Liver (tissue), 3 donors: Measurements from ENCODE around the gene IL1R2.

Experiments
- ATF3 ChIP-seq: IDR thresholded peaks from 2 replicates; pipeline ENCODE4 v1.6.1; 2016; ENCODE audit warnings: antibody characterized with exemption
- CTCF ChIP-seq: fragments of 150-350 bp; IDR thresholded peaks from 2 replicates; pipeline ENCODE4 v1.5.1; 2017; ENCODE audit warnings: improper control_type of control experiment, low read depth, low read length; ENCODE audit not compliant: missing input control
- FOXA1 ChIP-seq: IDR thresholded peaks from 2 replicates; pipeline ENCODE4 v1.6.1; 2016; ENCODE audit warnings: antibody characterized with exemption
- GABPA ChIP-seq, 2 donors: IDR thresholded peaks in 1 of 2; conservative IDR thresholded peaks in 1 of 2; 2 replicates each; pipeline ENCODE4 v1.6.1; 2016; ENCODE audit warnings: antibody characterized with exemption in 2 of 2, mild to moderate bottlenecking in 1 of 2, moderate library complexity in 1 of 2
- JUND ChIP-seq, 2 donors: IDR thresholded peaks; 2 replicates each; pipeline ENCODE4 v1.6.1; 2016; ENCODE audit warnings: antibody characterized with exemption in 2 of 2
- RAD21 ChIP-seq, 2 donors: IDR thresholded peaks; 2 replicates each; pipeline ENCODE4 v1.6.1; 2016; ENCODE audit warnings: antibody characterized with exemption in 2 of 2, mild to moderate bottlenecking in 2 of 2
- SP1 ChIP-seq: IDR thresholded peaks from 2 replicates; pipeline ENCODE4 v1.6.1; 2018; ENCODE audit warnings: antibody characterized with exemption, mild to moderate bottlenecking
- YY1 ChIP-seq: IDR thresholded peaks from 2 replicates; pipeline ENCODE4 v1.6.1; 2016; ENCODE audit warnings: antibody characterized with exemption, mild to moderate bottlenecking
- ZBTB33 ChIP-seq: IDR thresholded peaks from 2 replicates; pipeline ENCODE4 v1.6.1; 2016; ENCODE audit warnings: antibody characterized with exemption
- donor health status: healthy.
- donor health status: healthy.

- TF ChIP-seq RAD21 (IDR thresholded peaks at IDR 0.05): no peak
- no peak for TF ChIP-seq CTCF
- no peak for TF ChIP-seq GABPA (IDR thresholded peaks at IDR 0.05 in 1 of 2, conservative IDR thresholded peaks at IDR 0.05 in 1 of 2)
- TF ChIP-seq ATF3: no peak
- TF ChIP-seq YY1: no peak
- TF ChIP-seq JUND (IDR thresholded peaks at IDR 0.05): no peak
- TF ChIP-seq ZBTB33: no peak
- TF ChIP-seq SP1: no peak
- TF ChIP-seq FOXA1: no peak
Measured at GRCh38 chr2:102010902-102011301, 19.1 kb downstream of the IL1R2 start.
